GM19240 (cell line): Measurements from ENCODE around the gene MEN1.
A peak's percentile ranks its signal among the peaks of the same experiment; 100 is the strongest.

ENCODE experiments used
- DNase-seq: peaks from one replicate; pipeline ENCODE4 v3.0.0; 2011; ENCODE audit warnings: low spot score; ENCODE audit not compliant: insufficient read length

The MEN1 gene

DNA sequence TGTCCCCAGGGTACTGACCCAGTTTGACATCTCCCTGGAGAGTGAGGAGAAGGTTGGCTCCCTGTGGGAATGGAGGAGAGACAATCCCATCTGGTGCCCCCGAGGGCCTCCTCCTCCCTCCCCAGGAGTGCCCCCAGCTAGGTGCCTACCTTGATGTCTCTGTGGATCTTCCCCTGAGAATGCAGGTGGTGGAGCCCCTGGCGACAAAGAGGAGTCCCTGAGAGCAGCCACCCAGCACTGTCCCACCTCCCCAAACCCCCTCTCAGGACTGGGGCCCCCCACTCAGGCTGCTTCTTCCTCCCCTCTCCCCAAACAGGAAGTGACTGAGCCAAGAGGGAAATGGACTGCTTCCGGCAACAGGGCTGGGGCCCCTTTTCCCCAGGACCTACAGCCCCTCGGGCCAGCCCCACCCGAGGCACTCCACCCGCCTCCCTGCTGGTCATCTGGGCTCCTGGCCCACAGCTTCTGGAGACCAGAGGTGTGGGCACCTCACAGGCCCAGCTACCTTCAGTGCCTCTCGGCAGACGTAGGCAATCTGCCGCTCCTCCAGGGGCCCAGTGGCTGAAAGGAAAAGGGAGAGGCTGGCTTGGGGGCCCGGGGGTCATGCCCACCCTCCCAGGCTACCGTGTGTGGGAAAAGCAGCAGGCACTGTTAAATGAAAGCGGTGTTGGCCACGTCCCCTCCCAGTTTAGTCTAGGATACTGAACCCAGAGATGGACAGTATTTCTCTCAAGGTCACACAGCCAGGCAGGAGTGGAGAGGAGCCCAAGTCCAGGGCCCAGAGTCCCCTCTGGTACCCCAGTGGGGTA is 8.6 kb downstream of the MEN1 start:
- no peak for DNase-seq

DNA sequence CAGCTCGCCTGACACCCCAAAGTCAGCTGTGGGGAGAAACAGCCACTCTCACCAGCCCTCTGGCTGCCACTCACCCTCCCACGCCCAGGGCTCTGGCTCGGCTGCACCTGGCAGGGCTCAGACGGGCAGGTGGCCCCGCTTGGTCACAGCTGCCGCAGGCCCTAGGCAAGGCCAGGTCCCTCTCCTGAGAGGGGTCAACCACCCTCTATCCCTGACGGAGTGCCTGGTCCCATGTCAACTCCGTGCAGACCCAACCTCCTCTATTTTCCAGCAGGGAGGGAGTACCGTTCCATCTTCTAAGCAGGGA is 9.2 kb downstream of the MEN1 start:
- DNase-seq: no peak

DNA sequence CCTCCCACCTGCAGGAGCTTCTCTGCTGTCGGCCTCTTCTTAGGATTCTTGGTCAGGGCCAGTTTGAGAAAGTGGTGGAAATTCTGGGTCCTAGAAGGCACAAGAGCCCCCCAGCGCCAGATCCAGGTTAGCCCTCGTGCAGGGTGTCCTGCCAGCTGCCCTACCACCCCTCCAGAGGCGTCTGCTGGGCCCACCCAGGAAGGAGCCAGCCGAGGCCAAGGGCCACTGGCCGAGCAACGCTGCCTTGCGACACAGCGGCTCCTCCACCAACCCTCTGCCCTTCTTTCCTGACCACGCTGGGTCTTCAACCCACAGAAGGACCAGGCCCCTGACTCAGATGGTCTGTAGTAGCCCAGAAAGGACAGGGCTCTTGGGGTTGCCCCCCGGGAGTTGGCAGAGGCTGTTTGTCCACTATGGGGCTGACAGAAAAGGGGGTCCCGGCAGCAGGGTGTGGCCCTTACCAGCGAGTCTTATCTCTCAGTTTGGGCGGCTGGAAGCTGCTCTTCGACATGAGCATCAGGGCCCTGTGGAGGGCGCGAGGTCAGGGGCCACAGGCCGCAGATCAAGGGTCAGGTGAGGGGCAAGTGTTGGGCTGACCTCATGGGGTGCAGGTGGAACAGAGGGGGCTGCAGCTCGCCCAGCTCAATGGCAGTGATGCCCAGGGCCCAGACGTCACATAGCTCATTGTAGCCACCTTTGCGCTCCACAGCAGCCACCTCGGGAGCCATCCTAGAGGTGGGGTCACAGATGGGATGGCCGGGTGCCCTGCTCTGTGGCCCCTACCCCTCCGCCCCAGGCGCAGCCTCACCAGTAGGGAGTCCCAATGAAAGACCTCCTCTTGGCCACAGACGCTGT is 9.8 kb downstream of the MEN1 start:
- no peak for DNase-seq

DNA sequence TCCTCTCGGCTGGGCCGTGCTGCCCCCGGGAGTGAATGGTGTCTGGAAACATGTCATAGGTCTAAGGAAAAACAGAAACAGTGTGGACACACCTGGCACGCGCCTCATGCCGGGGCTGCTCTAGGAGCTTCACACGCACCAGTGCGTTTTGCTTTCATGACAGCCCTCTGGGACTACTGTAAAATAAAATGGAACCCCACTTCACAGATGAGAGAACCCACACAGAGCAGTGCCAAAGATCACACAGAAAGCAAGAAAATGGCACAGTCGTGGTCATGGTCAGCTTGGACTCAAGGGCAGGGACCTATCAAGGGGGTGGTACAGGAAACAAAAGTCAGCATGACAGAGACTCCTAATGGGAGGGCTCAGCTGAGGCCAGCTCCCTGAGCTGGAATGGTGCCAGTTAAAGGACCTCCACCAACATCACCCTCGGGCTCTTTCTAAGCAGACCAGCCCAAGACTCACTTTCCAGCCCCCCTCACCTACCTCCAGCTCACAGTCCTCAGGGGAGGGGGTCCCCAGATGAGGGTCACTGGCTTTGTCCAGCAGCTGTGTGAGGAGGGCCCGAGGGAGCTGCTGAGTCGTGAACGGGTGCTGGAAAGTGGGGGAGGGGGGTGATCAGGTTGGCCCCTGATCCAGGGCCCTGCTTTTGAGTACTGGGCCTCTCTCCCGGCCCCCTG is 10.6 kb downstream of the MEN1 start:
- no peak for DNase-seq

DNA sequence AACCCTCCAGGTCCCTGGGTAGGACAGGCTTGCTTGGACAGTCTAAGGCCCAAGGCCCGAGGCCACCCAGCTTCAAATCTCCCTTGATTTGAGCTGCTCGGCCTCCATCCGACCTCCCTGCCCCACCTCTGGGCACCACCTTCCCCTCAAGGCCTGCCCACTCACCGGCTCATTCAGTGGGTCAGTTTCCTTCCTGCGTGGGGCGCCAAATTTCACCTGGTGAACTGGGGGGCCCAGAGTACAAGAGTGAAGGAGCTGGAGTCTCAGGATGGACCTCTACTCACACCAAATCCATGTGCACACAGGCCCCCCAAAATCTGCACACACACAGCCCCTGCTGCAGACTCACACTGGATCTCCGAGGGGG is 11.1 kb downstream of the MEN1 start:
- no peak for DNase-seq

DNA sequence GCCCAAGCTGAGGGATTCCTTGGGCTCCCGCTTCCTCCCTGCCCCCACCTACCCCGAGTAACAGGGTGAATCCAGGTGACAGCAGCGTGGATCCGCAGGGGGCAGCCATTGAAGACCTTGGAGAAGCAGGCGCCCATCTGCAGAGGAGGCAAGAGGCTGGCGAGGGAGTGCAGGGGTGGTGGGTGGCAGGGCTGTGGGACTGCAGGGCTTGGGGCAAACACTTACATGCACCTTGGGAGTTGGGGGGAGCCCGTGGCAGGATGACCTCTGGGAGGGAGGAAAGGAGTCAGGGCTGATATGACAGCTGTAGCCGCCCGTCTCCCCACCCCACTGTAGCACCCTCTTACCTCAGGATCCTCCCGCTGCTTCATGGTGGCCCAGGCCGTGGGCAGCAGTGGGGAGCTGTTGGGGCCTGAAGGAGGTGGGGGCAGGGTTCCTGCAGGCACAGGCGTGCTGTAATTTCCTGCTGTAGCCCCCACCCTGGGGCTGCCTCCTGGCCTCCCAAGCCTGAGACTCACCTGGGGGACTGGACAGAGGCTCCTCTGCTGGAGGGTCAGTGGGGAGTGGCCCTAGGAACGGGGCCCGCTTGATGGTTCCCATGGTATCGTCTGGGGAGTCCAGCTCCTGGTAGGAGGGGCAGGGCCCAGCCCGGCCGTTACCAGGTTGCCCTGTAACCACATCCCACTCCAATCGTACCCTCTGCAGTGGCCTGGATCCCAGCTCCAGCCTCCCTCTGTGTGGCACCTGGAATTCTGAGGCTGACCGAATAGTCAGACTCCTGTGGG is 13.4 kb downstream of the MEN1 start:
- no peak for DNase-seq

DNA sequence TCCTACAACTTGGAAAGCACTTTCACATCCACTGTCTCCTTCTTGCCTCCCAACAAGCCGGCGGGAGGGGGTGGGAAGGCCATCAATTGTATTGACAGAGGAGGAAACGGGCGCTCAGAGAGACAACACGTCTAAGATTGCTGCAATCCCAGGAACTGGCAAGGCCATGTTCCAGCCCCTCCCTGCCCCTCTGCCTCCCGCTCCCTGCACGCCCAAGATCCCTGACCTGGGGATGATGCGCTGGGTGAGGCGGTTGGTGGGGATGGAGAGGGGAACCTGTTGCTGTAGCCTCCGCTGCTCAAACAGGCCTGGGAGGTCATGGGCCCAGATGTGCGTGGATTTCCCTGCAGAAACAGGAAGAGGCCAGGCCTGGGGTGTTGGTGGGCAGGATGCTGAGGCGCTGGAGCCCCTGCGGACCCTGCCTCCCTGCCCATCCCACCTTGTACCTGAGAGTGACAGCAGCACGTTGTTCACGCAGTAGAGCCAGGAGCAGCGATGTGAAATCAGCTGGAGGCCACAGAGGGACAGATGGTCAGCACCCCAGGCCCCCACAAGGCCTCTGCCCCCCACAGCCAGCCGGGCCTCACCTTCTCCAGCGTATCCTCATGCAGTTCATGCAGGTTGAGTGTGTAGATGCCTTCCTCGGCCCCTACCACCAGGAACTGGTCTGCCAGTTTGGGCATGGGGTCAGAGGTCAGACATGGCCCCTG is 14.1 kb downstream of the MEN1 start:
- DNase-seq: no peak

DNA sequence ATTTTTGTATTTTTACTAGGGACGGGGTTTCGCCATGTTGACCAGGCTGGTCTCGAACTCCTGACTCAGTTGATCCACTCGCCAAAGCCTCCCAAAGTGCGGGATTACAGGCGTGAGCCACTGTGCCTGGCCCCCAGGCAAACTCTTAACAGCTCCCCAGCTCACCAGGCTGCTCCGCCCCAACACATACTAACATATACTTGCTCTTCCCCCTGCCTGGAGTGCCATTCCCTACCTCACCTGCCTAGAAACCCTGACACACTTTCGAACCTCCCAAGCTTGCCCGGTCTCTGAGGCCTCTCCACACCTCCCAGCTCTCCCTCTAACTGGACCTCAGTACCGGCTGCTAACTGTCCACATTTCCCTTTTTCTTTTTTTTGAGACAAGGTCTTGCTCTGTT is 15.8 kb downstream of the MEN1 start:
- no peak for DNase-seq

DNA sequence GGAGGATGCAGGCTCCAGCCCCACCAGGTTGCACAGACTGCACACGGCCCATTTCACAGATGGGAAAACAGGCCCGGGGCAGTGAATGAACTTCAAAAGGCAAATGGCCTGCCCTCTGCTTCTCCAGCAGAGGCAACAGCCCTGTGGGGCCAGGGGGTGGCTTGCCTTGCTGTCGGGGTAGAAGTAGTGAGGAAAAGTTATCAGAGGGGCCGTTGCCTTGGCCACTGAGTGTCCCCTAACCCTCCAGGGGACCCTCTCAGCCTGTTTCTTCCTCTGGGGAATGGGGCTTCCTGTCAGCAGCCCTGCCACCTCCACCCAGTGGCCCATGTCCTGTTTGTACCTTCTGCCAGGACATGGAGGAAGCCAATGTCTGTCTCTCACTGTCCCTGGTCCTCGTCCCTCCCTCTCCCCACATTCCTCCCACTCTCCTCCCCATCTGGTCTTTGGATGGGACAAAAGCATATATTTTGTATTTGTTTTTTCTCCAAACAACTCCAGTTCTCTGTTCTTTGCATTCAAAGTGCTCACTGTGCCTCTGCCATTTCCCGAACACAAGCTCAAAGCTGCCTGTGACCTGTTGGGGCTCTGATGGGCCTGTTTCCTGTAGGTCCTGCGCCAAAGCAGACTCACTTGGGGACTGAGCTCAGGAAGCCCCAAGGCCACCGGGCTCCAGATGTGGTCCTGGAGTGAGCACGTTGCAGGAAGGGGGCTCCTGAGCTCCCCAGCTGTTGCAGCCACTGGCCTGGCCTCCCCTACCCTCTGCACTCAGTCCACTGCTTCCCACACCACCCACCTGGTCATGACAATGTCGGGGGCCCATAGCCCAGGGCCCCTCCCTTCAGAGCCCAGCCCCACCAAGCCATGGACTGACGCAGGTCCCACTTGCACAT is 16.8 kb downstream of the MEN1 start:
- no peak for DNase-seq

DNA sequence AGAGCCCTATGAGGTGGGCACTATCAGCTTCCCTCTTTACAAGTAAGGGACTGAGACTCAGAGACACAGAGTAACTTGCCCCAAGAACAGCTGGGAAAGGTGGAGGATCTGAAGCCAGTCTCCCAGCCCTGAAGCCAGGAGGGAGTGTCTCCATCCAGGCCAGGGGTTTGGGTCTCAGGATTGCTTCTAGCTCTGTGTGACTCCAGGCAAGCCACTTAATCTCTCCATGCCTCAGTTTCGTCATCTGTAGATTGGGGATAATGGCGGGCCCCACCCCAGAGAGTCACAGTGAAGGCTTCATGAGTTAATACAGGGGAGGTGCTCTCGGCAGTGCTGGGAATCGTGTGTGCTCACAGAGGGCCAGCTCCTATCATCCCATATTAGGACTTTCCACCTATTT is 17.9 kb downstream of the MEN1 start:
- DNase-seq: no peak

DNA sequence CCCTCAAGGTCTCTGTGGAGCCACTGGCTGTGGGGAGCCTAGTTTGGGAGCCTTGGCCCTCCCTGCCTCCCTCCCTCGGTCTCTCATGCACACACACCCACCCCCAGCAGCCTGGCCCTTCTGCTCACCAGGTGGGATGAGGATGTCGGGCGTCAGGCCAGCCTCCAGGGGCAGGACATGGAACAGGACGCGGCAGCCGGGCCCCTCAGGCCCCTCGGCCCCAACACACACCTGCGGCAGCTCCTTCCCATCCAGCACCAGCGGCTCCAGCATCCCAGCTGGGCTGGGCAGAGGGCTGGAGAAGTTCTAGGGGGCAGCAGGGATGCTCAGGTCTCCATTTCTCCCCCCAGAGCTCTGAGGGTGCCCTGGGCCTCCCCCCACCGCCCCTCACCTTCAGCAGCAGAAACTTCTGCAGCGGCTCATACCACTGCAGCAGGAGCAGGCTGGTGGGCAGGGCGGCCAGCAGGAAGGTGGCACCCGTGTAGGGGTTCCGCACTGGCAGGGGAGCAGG is 18.5 kb downstream of the MEN1 start:
- DNase-seq: no peak

DNA sequence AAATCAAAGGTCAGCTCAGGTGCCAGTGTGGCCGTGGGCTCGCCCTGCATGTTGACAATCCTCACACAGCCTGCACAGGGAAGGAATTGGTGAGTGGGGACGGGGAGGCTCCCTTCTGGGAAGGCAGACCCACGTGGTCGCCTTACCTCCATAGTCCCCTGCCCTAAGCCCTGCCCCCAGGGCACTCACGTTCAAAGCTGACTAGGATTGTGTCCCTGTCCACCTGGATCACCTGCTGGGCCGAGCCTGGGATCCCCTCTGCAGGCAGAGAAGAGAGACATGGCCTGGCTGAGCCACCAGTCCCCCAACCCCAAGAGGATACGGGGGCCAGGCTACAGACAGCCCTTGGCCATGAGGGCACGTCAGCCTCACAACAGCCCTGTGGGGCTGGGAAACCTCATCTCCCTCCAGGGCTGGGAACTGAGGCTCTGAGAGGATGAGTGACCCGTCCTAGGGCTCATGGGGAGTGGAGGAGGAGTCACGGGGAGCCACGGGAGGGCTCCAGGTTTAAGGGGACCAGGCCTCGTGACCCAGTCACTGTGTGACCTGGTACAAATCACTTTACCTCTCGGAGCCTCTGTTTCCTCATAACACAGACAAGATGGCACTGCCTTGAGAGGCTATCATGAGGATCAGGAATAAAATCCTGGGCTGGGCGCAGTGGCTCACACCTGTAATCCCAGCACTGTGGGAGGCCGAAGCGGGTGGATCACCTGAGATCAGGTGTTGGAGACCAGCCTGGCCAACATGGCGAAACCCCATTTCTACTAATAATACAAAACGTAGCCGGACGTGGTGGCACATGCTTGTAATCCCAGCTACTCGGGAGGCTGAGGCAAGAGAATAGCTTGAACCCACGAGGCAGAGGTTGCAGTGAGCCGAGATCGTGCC is 19.9 kb downstream of the MEN1 start:
- DNase-seq: no peak

DNA sequence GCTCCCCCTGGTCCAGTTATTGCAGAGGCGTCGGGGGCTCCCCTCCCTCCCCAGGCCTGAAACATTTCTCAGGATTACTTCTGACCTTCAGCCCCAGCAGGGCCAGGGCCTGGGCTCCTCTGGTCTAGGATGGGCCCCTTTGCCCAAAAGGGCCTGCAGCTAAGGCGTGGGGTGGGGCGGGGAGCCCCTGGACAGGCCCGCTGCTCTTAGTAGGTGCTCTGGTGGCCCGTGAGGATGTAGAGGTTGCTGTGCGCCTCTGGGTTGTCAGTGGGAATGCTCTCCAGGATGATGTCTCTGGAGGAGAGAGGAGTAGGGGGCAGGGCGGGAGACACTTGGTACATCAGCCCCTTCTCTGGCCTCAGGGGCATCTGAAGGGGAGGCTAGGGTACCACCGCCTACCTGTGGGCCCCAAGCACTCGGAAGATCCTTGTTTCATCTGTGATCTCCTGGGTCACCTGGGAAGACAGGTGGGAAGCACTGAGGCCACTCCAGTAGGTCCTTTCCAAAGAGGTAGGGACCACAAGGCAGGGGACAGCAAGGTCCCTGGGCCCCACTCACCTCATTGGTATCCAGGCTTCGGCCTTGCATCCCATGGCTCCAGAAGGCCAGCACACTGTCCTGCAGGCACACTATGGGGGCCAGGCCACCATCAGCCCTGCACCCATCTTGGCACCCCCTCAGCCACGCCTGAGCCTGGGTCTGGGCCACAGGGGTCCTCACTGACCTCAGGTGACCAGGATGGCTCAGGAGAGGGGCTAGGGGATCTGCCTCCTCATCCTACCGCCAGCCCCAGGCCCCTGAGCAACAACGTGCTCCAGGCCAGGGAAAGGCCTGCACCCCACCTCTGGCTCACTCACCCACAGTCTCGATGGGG is 20.8 kb downstream of the MEN1 start:
- no peak for DNase-seq

DNA sequence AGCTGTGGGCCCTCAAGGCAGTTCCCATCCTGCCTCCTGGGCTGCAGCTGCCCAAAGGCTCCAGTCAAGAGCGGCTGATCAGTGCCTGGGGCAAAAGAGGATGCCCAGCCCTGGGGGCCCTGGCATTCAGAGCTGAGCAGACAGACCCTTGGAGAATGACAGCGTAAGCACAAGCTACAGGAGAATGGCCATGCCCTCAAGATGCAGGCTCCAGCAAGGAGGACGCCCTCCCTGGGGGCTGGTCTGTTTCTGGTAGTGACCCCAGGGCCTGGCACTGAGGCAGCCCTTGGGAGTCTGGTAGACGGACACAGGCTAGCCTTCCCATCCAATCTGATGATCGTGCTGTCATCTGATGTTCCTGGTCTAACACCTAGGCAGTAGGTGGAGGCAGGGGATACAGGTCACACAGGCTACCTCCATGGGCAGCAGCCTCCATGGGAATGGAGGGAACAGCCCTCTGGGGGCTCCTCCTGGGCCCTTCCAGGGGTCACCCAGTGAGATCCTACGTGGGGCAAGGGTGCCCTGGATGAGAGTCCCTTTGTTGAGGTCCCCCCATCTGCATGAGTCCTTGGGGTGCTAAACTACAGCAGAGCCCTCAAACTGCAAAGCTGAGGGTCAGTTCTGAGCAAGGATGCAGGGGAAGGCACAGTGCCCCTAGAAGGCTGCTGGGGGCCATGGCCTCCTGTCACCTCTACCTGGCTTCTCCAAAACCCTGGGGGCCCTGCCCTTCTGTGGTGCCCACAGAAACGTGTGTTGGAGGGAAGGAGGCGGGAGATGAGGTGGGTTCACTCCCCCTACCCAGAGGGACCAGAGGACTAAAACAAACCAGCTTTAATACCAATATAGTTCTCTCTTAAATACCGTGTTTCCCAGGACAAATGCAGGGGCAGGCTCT is 21.8 kb downstream of the MEN1 start:
- no peak for DNase-seq

DNA sequence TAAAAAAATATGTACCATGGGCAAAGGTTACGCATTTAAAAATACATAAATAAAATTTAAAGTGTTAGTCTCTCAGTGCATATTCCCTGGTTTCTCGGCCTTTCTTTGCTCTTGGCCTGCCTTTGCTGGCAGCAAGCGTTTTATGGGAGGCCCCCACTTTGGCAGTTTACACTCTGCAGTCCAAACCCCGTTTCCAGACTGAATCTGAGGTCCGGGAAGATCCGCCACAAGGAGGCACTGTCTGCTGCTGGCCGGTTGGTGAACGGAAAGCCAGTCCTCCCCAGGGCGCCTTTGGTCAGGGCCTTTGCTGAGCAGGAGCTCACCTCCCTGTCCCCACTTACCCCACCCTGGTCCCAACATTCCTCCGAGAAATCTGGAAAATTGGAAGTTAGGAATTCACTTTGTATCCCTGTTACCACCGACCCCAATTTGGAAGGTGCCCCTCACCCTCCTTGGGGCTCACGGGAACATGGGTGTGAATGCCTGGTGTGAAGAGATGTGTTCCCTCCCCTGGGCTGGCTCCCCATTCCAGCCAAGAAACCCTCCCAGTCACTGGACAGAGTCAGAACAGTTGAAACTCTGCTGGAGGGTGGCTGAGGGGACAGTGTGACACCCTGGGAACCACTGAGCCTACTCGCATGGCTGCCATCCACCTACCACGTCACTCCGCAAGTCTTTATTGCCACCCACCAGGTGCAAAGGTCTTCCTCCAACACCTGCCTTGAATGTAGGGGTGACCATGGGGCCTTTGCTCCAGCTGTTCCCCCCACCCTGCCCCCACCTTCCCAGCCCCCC is 22.6 kb downstream of the MEN1 start:
- peak; percentile 77 for DNase-seq

DNA sequence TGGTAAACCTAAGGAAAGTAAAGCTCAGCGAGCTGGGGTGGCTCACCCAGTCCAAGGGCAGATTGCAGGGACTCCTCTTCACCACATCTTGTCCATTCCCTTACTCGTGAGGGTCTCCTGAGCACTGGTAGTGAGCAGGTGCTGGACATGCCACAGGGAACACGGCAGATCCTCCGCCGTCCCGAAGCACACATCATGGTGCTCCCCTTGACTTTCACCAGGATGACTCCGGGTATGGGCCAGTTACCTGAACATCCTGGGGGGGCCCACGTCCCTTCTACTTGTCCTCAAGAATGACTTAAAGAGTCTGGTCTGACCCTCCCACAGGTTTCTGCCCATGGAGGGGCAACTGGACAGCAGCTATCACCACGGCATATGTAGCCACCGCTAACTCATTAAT is 24.0 kb downstream of the MEN1 start:
- DNase-seq: no peak
